GM19468 (cell line): ENCODE results near the gene AURKAIP1.
"Not testable (repeated sequence)": the region's sequence is repeated elsewhere in the genome, so short reads cannot be mapped to it uniquely, and the experiment has no call there.

Experiments
- ATAC-seq: cut with Tn5 transposase; IDR thresholded peaks from one replicate; pipeline ENCODE4 v1.9.1; 2021; ENCODE audit warnings: mild to moderate bottlenecking, moderate library complexity, moderate number of reproducible peaks; ENCODE audit not compliant: unreplicated experiment; ENCODE audit errors: extremely low read depth

The AURKAIP1 gene

GRCh38 chr1:1374929-1375662 lies at the start of gene AURKAIP1:
AURKAIP1 (minus strand) TSS chr1:1375207; CDS start chr1:1374756, 451 bp downstream.
- peak; percentile 89 for ATAC-seq

- ATAC-seq, result no peak
Observed at GRCh38 chr1:1424707-1425106, 49.7 kb upstream of the AURKAIP1 start.

- ATAC-seq, result no peak
Observed at GRCh38 chr1:1423245-1423597, 48.2 kb upstream of the AURKAIP1 start.

DNA sequence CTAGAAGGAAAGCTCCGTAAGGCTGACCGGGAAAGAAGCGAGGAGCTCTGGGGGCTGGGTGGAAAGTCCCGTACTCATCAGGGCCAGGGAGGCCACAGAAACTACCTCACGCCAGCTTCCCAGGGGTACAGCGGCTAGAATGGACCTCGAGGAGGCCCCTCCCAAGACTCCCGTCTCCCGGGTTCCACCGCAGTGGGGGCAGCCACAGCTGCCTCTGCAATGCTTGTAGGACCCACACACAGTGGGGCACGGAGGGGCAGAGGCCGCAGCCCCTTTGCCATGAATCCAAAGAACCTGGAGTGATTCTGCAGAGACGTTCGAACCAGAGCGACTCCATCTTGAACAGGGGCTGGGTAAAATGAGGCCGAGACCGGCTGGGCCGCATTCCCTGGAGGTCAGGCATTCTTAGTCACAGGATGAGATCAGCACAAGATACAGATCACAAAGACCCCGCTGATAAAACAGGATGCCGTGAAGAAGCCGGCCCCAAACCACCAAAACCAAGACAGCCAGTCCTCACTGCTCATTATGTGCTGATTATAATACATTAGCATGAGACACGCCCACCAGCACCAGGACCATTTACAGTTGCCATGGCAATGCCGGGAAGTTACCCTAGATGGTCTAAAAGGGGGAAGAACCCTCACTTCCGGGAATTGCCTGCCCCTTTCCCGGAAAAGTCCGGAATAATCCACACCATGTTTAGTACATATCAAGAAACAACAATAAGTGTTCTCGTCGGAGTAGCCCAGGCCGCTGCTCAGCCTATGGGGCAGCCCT lies 47.6 kb upstream of the AURKAIP1 start:
- ATAC-seq, result no peak

DNA sequence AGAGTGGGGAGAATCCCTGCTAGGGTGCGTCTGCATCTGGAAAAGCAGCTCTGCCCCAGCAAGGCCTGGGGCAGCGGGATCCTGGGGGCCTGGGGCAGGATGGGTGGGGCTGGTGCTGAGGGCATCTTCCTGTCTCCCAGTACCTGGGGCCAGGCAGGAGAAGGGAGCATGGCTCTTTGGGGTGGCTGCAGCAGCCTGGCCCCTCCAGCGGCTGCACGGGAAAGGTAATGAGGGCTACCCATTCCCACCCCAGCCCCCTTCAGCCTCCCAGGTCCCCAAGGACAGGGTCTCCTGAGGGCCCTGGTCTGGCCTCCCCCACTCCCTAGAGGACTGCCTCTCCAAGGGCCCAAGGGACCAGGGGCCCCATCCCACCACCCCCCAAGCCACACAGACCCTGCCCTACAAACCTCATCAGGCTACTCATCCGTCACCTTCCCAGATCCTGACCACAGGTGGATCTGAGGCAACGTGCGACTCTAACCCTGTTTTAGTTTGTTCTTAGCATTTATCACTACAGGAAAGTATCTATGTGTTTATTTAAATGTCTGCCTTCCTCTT lies 47.0 kb upstream of the AURKAIP1 start:
- ATAC-seq, result no peak

DNA sequence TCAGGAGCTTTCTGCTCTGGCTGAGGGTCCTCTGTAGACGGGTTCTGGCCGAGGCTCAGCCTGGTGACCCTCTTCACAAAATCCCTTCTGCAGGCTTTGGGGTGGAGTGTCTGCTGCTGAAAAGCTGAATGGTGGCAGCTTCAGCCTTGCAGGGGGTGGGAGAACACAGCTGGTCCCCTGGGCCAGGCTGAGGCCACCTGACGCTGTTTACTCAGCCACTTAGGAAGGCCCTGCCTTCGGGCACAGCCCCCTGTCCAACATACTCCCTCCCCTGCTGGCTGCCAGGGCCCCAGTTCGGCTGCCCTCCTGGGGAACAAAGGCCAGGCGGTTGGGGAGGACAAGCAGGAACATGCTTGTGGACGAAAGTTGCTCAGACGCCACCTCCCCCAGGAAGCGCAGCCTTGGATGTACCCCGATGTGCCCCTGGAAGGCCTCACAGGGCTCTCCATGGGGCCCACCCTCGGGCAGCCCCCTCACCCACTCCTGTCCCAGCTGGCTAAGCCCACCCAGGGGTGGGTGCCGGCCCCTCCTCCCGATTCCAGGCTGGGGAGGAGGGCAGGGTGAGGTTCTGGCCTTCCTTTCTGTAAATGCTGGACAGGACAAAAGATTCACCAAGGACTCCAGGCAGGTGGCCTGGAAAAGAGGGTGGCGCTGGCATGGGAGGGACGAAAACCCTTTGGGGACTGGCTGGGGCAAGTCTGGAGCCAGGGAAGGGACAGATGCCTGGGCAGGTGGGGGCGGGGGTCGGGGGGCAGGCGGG lies 46.3 kb upstream of the AURKAIP1 start, which contains the start of gene ANKRD65:
Gene ANKRD65, minus strand, starts transcription at position 130 of the 760 bp plus-strand sequence. CDS start 271 bp downstream, outside the sequence.
- no peak for ATAC-seq

GRCh38 chr1:1420654-1421141 lies 45.7 kb upstream of the AURKAIP1 start:
- ATAC-seq, result no peak

GRCh38 chr1:1419813-1420653 lies 45.0 kb upstream of the AURKAIP1 start:
- no peak for ATAC-seq

GRCh38 chr1:1419363-1419812 lies 44.4 kb upstream of the AURKAIP1 start:
- ATAC-seq, result no peak

DNA sequence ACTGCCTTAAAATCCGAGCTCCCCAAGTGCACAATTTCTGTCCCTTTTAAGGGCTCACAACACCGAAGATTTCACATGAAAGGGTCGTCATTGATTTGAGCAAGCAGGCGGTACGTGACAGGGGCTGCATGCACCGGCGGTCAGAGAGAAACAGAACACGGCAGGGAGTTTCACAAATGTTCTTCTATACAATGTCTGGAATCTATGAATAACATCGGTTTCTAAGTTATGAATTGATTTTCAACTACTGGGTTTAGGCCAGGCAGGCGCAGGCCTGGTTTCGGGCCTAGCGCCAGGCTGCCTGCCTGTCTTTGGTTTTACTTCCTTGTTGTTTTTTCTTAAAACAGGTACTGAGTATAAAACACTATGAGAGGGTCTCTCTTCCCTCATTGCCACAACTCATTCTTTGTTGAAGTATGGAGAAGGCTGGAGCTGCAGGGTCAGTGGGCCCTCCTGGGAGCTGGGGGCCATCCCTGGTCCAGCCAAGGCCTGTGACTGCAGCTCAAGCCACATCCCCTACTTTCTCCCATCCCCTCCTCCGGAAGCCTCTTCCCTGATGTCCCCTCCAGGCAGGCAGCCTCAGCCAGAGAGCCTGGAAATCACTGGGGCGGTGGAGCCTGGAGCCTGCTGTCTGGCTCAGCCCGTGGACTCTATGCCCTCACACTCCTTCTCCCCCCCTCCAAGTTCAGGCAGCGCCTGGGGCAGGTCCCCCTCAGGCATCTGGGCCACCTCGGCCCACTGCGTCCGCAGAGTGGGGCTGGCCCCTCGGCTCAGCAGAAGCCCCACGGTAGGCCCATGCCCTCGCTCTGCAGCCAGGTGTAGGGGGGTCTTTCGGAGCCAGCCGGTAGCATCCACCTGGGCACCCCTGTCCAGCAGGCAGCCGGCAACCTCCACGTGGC lies 43.7 kb upstream of the AURKAIP1 start:
- no peak for ATAC-seq

DNA sequence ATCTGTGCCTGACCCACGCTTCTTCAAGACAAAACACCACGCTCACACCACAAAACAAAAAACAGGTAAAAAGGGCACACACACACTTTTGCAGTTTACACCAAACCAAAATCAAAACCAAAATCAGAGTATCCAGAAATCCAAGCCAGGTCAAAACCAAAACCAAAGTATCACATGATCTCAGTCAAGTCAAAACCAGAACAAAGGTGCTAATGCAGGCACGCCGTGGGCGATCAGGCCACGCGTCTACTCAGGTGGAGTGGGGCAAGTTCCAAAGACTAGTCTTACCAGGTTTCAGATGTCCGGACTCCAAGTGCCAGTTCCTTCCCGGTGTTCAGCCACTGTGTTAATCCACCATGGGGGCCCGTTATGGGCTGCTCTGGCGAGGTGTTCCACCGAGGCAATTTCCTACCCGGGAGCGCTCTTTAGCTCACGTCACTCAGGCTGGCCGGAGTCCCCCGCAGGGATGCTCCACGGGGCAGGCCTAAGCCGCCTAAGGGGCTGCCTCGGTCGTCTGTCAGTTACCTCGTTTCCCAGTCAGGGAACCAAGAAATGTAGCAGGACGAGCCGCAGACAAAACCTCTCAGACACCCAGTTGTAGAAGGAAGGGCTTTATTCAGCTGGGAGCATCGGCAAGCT lies 42.9 kb upstream of the AURKAIP1 start:
- ATAC-seq, result not testable (repeated sequence)

- not testable (repeated sequence) for ATAC-seq
Observed at GRCh38 chr1:1417396-1417795, 42.4 kb upstream of the AURKAIP1 start.

- no peak for ATAC-seq
Observed at GRCh38 chr1:1415751-1416150, 40.7 kb upstream of the AURKAIP1 start.

DNA sequence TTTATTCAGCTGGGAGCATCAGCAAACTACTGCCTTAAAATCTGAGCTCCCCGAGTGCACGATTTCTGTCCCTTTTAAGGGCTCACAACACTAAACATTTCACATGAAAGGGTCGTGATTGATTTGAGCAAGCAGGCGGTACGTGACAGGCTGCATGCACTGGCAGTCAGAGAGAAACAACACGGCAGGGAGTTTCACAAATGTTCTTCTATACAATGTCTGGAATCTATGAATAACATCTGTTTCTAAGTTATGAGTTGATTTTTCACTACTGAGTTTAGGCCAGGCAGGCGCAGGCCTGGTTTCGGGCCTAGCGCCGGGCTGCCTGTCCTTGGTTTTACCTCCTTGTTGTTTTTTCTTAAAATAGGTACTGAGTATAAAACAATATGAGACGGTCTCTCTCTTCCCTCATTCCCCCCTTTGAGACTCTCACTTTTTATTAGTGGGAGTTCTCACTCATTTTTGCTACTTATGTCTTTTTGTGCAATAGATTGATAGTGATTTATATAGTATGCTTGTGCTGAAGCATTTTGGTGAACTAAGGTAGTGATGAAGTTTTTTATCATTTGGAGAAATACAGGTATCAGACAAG lies 37.4 kb upstream of the AURKAIP1 start:
- not testable (repeated sequence) for ATAC-seq

DNA sequence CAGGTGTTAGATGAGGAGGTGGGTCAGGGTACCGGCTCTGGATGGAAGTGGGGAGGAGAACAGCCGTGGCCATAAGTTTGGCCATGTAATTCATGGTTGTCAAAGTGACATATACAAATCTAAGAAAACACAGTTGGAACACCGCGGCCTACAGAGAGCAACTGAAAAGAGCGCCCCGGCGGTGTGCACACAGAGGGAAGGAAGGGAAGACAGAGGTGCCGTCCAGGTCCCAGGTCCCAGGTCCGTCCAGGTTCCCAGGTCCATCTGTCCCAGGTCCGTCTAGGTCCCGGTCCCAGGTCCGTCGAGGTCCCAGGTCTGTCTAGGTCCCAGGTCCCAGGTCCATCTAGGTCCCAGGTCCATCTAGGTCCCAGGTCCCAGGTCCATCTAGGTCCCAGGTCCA lies 36.6 kb upstream of the AURKAIP1 start:
- ATAC-seq, result no peak

DNA sequence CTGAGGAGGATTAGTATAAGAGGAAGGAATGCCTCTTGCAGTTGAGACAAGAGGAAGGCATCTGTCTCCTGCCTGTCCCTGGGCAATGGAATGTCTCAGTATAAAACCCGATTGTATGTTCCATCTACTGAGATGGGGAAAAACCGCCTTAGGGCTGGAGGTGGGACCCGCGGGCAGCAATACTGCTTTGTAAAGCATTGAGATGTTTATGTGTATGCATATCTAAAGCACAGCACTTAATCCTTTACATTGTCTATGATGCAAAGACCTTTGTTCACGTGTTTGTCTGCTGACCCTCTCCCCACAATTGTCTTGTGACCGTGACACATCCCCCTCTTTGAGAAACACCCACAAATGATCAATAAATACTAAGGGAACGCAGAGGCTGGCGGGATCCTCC lies 35.2 kb upstream of the AURKAIP1 start:
- ATAC-seq, result not testable (repeated sequence)

DNA sequence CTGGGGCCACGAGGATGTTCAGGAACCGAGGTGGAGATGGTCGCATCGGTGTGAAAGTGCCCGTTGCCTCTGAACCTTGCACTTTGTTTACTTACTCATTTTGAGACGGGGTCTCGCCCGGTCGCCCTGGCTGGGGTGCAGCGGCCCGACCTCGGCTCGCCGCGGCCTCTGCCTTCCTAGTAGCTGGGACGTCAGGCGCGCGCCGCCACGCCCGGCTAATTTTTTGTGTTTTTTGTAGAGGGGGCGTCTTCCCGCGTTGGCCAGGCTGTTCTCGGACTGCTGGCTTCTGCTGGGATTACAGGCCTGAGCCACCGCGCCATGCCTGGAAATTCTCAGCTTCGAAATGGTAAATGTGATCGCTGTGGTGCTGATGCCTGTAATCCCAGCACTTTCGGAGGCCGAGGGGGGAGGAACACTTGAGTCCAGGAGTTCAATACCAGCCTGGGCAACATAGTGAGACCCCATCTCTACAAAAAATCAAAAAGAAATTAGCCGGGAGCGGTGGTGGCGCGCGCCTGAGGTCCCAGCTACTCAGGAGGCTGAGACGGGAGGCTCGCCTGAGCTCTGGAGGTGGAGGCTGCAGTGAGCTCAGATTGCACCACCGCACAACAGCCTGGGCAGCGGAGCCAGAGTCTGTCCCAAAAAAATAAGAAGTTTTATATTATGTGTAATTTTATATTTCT lies 32.8 kb upstream of the AURKAIP1 start:
- ATAC-seq, result no peak
